B cell (primary cell): ENCODE measurements around the gene IL10RA.

ENCODE experiments used
- CTCF ChIP-seq: fragments of 200-600 bp; IDR thresholded peaks from one replicate; pipeline ENCODE4 v1.8.0; 2022; ENCODE audit warnings: antibody characterized with exemption, mild to moderate bottlenecking
- EZH2 ChIP-seq: IDR thresholded peaks from 2 replicates; pipeline ENCODE4 v1.6.1; 2012; ENCODE audit warnings: borderline replicate concordance, low read depth, mild to moderate bottlenecking, moderate library complexity, low read length; ENCODE audit not compliant: insufficient read depth, poor library complexity, severe bottlenecking

- no peak for TF ChIP-seq CTCF
- no peak for TF ChIP-seq EZH2
Observed at GRCh38 chr11:118021146-118021545, 35.0 kb downstream of the IL10RA start.
